COLO668 (cell line): ENCODE data around the gene DIP2C.

Source experiments
- DNase-seq: peaks from one replicate; lab custom pipeline; 2025; ENCODE audit not compliant: unreplicated experiment; lab: John Stamatoyannopoulos, UW

Gene DIP2C

DNA sequence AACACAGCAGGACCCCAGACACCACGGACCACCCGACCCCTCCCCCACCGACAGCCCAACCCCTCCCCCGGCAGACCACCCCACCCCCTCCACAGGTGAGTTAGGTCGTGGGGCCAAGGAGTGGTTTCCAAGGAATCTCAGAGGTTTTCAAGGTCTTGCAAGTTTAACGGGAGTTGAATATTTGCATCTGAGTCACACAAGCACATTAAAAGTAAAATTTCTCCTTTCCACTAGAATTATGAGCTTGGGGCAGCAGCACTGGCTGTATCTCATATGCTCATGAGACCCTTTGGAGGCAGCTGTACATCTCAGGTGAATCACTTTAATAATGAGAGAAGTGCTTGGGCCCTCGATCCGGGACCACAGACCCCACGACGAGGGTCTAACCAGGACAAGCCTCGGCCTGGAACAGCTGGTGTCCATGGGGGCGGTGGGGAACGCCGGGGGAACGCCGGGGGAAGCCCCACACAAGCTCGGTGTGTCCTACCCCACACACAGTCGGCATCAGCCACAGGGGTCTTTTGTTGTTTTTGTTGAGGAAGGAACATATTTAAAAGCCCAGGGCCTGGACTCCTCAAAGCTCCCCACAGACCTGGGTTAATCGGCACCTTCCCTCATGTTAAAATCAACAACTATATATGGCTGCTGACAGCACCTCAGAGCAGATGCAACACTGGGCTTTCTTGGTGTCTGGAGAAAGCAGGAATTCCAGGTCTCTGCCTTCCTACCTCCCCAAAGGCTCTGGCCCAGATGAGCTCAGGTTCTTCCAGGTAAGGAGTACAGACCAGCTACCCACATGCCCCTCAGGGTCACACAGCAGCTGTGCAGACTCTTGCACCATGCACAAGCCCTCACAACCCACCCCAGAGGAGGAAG, 130.3 kb downstream of the DIP2C start:
- DNase-seq, result no peak

DNA sequence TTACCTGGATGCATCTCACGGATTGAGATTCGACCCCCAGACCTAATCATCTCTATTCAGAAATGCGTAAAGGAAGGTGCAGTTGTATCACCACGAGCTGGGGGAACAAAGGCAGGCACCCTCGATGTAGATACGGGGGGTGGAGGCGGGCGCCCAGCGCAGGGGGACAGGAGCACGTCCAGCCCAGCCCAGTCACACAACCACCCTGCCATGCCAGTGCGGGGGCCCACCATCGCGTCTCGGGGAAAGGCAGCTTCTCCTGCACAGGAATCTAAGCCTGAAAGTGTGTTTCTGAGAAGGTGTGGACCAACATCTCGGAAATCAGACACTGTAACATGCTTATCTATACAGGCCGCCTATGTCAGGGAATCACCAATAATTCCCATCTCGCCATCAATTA, 131.1 kb downstream of the DIP2C start:
- no peak for DNase-seq

DNA sequence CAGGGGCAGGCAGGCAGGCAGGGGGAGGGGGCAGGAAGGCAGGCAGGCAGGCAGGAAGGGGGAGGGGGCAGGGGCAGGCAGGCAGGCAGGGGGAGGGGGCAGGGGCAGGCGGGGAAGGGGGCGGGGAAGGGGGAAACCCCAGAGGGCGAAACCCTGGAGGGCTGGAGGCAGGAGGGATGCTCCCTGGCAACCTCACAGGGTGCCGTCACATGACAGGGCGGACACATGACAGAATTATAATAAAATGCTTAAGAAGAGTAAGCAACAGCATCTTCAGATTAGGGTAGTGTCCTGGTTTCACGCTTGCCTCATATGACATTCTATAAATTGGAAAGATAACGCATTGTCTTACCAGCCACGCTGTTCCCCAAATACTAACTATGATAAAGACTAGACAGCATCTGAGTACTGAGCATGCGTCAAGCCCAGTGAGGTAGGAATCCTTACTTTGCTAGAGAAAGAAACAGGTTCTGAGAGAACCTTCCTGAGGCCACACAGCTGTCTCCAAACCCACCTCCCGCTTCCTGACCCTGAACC, 131.6 kb downstream of the DIP2C start:
- DNase-seq, result peak; percentile 18

DNA sequence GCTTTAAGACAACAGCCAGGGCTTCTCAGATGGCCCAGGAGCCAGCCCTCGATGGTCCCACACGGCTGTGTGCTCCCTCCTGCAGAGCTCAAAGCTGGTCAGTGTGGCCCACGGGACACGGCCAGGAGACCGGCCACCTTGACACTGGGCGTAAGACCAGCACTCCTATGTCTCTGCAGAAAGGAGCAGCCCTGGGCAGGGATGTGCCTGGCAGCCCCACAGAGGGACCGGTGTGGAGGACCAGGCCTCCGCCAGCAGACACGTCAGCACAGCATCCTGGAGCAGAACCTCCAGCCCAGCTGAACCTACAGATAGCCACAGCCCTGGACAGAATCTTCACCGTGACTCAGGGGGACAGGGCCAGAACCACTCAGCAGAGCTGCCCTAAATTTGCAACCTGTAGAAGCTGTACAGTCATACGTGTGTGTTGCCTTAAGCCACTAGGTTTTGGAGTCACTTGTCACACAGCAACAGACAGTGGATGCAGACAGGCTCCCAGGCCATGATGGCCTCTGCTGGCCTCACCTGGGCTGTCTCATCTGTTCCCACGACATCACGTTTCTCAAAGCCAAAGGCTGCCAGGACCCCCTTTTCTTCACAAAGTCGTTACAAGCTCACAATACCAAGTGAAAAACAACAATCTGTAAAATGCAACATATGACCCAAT, 132.4 kb downstream of the DIP2C start:
- DNase-seq, result no peak

DNA sequence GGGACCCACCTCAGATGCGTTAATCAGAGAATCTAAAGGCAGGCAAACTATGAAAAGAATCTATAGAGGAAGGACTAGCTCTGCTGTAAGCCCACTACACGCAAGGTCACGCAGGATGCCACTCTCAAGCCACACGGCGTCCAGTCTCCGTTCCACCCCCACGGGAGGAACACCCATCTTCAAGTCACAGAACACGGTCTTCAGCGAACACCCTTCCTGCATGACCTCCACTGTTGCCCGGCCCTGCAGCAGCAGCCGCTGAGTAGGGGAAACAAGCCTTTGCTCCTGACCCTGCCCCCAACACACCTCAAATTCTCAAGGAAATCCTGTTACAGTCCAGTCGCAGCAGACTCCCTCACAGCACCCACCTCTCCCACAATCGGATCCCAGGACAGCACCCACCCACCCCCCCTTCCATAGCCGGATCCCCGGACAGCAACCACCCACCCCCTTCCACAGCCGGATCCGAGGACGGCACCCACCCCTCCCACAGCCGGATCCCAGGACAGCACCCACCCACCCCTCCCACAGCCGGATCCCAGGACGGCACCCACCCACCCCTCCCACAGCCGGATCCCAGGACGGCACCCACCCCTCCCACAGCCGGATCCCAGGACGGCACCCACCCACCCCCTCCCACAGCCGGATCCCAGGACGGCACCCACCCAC, 133.7 kb downstream of the DIP2C start:
- no peak for DNase-seq

DNA sequence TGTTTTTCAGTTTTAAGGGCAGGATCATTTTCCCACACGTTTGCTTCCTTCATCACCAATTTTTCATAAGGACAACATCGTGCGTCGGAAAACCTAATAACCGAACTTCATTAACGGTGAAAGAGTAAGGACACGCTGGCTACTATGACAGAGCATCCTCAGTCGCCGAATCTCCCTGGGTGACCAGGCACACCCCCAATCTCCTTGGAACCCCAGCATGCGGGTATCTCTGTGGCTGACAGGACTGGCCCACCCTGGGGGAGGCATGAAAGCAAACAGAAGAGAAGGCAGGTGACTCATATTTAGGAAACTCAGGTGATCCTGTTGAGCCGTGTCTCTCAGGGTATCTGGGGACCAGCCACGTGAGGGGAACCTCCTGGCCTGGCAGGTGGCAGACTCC, 134.2 kb downstream of the DIP2C start:
- DNase-seq, result no peak

DNA sequence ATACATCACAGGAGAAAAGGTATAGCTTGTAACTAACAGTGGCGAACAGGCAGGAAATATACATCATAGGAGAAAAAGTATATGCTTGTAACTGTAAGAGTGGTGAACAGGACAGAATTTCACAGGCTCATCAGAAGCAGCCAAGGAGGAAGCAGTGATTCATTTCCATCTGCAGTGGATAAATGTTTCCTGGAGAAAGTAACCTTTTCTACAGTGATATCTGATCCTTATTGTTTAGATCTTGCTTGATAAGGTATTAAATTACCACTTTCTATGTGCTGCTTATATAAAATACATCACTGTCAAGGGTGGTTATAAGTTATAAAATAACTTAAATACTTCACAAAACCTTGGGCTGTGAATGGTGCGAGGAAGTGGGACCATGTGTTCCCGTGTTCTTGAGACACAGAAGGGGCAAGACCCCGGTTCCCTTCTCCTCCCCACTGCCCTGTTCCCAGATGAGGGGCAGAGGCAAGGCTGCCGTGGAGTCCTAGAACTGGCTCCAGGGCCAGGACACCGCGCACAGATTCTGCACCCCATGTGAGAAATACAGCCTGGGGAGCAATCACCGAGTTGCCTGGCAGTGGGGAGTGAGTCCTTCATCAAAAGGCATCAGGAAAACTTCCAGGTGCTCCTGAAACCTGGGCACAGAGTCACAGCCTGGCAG, 135.2 kb downstream of the DIP2C start:
- no peak for DNase-seq

DNA sequence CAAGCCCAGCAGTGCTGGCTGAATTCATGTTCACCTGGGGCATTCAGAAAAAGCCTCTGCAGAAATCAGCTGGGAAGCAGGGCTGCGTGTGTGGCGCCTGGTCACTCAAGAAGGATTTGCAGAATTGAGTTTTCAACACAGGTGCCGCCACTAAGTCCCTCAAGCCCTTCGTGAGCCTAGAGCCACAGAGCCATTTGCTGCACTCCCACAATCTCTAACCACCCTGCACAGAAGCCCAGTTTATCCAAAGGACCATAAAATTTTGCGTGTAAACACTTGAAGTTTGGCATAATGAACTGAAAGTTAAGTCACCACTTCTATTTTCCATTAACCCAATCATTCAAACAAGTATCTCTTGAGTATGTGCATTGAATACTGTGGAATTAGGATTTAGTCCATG, 136.2 kb downstream of the DIP2C start:
- DNase-seq, result no peak

DNA sequence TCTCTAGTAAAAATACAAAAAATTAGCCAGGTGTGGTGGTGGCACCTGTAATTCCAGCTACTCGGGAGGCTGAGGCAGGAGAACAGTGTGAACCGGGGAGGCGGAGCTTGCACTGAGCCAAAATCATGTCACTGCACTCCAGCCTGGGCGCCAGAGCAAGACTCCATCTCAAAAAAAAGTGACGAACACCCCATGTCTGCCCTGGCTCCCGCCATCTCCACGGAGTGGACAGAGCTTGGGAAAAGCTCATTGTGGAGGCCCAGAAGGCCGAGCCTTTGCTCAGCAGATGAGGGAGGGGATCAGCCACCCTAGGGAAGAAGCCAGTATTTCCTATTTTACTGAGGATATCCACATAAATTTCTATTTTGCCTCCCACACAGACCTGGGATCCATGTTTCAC, 136.8 kb downstream of the DIP2C start:
- no peak for DNase-seq

DNA sequence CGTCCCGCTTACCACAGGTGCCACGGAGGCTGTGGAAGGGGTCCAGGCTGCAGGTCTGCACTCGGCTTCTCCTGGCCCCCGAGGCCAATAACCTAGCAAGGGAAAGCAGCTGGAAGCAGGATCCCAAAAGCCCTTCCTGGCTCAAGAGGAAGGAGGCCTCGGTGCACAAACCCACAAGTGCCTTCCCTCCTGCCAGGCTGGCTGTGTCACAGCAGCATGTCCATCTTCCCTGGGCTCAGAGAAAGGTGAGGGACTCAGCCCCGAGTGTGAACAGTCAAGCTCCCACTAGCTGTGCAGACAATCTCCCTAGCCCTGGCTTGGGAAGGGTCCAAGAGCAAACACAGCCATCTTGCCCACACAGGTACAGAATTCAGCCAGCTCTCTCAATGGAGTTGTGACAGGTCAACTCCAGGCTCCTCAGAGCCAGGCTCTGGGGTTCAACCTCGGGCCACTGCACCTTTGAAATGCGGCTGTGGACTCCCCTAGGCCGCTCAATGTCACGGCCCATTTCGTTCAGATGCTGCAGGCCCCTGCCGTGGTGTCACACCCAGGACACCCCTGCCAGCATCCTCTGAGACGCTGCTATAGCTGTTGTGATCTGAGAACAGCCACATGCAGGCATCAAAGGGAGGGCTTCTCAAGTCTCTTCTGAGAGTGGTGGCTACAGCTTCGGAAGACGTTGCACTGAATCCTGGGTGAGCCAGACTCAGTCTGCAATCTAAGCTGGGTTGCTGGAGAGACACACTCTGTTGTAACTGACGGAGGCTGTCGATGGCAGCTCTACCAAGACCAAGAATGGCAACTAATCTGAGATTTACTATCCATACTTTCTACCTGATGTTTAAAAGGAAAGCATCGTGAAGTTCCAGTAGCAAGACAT, 137.9 kb downstream of the DIP2C start:
- no peak for DNase-seq

DNA sequence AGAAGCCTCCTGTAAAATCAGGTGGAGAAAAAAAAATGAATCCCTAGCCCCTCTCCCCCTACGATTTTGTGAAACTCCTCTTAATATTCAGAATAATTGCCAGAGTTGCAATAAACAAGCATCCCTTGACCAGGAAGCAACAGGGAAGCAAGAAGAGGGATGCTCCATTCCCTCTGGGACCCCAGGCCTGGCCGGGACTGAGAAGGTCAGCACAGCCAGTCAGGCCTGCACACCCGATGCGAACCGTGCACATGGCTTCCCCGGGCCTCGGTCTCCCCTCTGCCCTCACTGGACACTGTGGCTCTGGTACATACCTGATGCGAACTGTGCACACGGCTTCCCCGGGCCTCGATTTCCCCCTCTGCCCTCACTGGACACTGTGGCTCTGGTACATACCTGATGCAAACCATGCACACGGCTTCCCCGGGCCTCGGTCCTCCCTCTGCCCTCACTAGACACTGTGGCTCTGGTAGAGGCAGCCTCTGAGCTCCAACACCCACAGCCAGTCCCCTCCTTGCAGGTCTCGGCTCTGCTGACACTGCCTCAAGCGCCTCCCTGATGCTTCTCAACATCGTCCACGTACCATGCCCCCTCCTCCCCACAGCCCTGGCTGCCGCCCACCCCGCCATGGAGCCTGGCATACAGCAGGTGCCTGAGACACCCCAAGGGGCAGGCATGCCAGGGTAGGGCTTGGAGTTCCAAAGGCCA, 138.6 kb downstream of the DIP2C start:
- DNase-seq, result no peak

DNA sequence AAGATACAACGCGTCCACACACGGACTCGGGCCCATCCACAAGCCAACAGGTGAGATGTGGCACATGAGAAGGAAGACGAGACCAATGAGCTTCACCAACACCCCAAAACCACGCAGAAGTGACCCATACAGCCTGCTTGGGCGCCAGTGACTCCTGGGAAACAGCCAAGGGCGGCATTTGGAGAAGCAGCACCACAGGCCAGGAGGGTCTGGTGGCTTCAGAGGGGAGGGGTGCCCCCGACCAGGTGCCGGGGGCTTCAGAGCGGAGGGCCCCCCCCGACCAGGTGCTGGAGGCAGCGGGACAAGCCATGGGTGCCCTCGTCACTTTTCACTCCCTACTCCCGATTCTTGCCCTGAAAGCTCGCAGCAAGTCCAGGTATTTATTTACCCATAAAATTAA, 140.1 kb downstream of the DIP2C start:
- no peak for DNase-seq

DNA sequence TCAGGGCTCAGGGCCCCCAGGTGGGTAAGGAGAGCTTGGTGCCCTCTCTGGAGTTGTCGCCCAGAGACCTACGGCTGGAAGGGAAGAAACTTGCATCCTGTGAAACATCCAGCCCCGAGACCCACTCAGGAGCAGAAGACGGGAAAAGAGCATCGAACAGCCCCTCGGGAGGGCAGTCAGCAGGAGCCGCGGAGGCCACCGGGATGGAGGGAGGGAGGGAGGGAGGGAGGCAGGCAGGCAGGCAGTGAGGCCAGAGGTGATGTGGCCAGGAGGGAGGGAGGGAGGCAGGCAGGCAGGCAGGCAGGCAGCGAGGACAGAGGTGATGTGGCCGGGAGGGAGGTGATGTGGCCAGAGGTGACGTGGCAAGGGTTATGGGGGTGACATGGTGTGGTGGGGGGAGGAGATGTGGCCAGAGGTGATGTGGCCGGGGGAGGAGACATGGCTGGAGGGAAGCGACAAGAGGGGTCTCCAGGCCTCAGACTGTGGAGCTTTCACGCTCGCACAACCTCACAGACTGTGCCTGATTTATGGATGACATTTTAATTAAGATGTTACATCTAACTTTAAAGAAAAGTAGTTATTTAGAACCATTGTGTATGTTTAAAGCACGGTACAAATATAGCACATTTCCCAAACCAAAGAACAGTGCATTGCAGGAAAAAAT, 141.1 kb downstream of the DIP2C start:
- no peak for DNase-seq

DNA sequence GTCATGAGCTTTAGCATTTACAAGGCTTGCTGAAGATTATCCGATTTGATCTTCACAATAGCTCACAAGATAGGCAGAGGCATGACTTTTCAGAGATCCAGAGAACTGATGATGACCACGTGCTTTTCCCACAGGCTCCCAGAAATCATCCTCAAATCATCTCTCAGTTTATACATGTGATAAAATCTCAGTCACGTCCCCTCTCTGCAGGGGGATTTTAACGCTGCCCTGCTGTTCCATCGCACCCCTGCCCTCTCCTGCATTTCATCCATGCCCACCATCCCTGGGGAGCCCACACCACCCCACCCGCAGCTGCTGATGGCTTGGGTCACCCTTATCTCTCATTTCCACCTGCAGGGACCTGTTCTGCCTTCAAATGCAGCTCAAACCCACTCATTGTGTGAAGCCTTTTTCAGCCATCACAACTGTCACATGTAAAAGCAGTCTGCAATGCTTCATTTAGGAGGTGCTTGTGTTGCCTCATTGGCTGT, 141.8 kb downstream of the DIP2C start:
- no peak for DNase-seq

DNA sequence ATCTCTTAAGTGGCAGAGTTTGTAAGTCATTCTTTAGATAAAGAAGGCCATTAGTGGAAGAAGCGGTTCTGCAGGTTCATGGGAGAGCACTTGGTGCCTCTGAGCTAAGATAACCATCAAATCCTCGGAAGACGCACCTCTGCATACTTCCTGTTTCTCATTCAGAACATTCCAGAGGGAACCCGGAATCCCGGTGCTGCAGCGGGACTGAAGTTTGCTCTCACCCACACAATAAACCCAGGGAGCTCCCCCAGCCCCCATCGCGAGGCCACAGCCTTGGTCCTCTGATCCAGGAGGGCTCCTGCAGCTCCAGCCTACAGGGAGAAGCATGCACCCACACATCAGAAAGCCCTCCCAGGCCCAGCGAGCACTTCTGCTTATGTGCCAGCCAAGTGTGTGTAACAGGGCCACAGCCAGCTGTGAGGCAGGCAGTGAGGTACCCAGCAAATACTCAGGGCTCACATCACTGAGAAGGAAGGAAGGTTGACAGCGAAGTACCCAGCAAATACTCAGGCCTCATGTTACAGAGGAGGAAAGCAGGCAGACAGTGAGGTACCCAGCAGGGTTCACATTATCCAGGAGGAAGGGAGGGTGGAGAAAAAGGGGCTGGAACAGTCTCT, 142.4 kb downstream of the DIP2C start:
- DNase-seq, result no peak

DNA sequence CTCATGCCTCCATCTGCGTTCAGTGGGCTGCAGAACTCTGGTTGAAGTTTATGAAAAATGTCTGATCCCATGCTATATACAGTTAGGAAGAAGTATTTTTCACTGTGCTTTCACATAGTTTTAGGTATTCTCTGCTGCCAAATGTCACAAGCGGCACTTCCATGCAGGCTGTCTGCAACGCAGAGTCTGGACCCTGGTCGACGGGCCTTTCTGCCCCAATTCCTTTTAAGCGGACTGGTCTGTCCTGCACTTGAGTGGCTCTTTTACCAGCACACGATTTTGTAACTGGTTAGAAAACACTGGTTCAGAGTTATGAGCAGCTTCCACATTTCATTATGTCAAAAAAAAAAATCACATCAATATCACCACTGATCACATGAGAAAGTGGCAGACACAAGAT, 143.0 kb downstream of the DIP2C start:
- no peak for DNase-seq

DNA sequence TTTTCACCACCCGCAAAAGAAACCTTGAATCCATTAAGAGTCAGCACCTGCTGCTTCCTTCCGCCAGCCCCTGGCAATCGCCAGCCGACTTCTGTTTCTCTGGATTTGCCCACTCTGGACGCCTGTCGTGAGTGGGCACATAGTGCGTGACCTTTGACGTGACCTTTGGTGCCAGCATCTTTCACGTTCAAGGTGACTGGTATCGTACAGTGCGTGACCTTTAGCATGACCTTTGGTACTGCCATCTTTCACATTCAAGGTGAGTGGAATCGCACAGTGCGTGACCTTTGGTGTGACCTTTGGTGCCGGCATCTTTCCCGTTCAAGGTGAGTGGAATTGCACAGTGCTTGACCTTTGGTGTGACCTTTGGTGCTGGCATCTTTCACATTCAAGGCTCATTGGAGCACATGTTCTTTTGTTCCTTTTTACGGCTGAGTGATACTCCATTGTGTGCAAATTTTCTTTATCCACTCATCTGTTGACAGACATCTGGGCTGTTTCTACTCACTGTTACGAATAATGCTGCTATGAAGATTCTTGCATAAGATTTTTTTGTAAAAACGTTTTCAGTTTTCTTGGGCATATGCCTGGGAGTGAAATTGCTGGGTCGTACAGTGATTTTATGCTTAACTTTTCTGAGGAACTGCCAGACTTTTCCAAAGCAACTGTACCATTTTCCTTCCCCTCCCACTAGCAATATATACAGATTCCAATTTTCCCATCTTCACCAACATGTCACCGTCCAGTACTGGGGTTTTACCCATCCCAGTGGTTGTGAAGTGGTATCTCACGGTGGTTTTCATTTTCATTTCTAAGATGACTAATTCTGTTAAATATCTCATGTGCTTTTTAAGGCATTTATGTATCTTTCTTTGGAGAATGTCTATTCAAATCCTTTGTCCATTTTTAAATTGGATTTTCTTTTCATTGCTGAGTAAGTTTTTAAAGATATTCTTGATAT, 145.3 kb downstream of the DIP2C start:
- DNase-seq, result no peak
